CD4-positive, alpha-beta T cell (primary cell): ENCODE measurements around the gene SRRD. TPM values are rescaled to one million over a fixed set of nuclear protein-coding genes. Genes with fewer than 3 reads are reported as not detected.

ENCODE experiments used
- ATAC-seq: fragments of 200-7000 bp; cut with Tn5 transposase; one replicate; pipeline ENCODE4 v1.10.0; 2022; ENCODE audit warnings: mild to moderate bottlenecking; ENCODE audit not compliant: poor library complexity
- CTCF ChIA-PET: fragments of 350-600 bp; sonication (Branson Sonifier 250); formaldehyde crosslinking; loops from one replicate; lab custom pipeline; 2021; ENCODE audit warnings: antibody characterized with exemption, inconsistent platforms; lab: Charles Lee
- POLR2A ChIA-PET: fragments of 350-600 bp; sonication (Branson Sonifier 250); formaldehyde crosslinking; loops from one replicate; lab custom pipeline; 2021; ENCODE audit warnings: antibody characterized with exemption, inconsistent platforms; lab: Charles Lee
- DNase-seq, 14 experiments: peaks; one replicate each; pipeline ENCODE4 v3.0.0-alpha.2; 2013 to 2020; ENCODE audit warnings: mixed read lengths in 2 of 14
- H3K27ac ChIP-seq, 2 donors: one replicate each; pipeline versions ENCODE4 v1.5.1 to v1.7.0; 2013; ENCODE audit warnings: low read length in 2 of 2, low read depth in 1 of 2, mild to moderate bottlenecking in 1 of 2
- H3K27me3 ChIP-seq, 2 experiments: 1 replicate in 1 of 2; 2 replicates in 1 of 2; pipeline versions ENCODE4 v1.6.1 to v1.7.0; 2013; ENCODE audit warnings: low read length in 2 of 2, control low read depth in 1 of 2, mild to moderate bottlenecking in 1 of 2, moderate library complexity in 1 of 2; ENCODE audit not compliant: insufficient read depth in 2 of 2, control insufficient read depth in 1 of 2
- H3K36me3 ChIP-seq: one replicate; pipeline ENCODE4 v1.6.1; 2013; ENCODE audit warnings: low read length, control low read depth; ENCODE audit not compliant: insufficient read depth
- H3K4me1 ChIP-seq: one replicate; pipeline ENCODE4 v1.6.1; 2013; ENCODE audit warnings: low read length, control low read depth; ENCODE audit not compliant: insufficient read depth
- H3K4me3 ChIP-seq: one replicate; pipeline ENCODE4 v1.5.1; 2013; ENCODE audit warnings: mild to moderate bottlenecking, low read length, moderate library complexity
- H3K9me3 ChIP-seq, 2 experiments: 1 replicate in 1 of 2; 2 replicates in 1 of 2; pipeline versions ENCODE4 v1.6.1 to v1.7.0; 2013; ENCODE audit warnings: low read length in 2 of 2, mild to moderate bottlenecking in 2 of 2, control low read depth in 1 of 2, moderate library complexity in 1 of 2; ENCODE audit not compliant: control insufficient read depth in 1 of 2, insufficient read depth in 1 of 2
- H3K27ac Mint-ChIP-seq: one replicate; pipeline ENCODE4 v1.8.0; 2020; ENCODE audit warnings: mixed read lengths
- H3K27me3 Mint-ChIP-seq: one replicate; pipeline ENCODE4 v1.8.0; 2021; ENCODE audit warnings: mixed read lengths
- H3K36me3 Mint-ChIP-seq: one replicate; pipeline ENCODE4 v1.8.0; 2021; ENCODE audit warnings: low read depth, mixed read lengths
- H3K4me1 Mint-ChIP-seq: one replicate; pipeline ENCODE4 v1.8.0; 2021; ENCODE audit warnings: low read depth, mixed read lengths
- H3K4me3 Mint-ChIP-seq: one replicate; pipeline ENCODE4 v1.8.0; 2020; ENCODE audit warnings: mild to moderate bottlenecking, mixed read lengths
- H3K9me3 Mint-ChIP-seq: one replicate; pipeline ENCODE4 v1.8.0; 2020; ENCODE audit warnings: mixed read lengths
- CTCF ChIP-seq: fragments of 200-600 bp; IDR thresholded peaks from one replicate; pipeline ENCODE4 v1.8.0; 2022; ENCODE audit warnings: antibody characterized with exemption, mild to moderate bottlenecking
- intact Hi-C, 2 experiments: fragments of 100-400 bp; cut with DNase I in 1 of 2; cut with micrococcal nuclease in 1 of 2; formaldehyde crosslinking; loops; one replicate each; pipeline versions ENCODE4 v1.15.1 to v1.9.0; 2023 to 2025; cut with DNase I, micrococcal nuclease
- total RNA-seq, 174 experiments: library from RNA in 2 of 174; stranded (reverse) in 2 of 174; gene quantifications; one replicate each; pipeline ENCODE4 v1.2.3 and lab custom pipeline; 2021 to 2026

SRRD gene
- total RNA-seq, 2 experiments from 2014 or later, result 25.8 to 27.2 TPM

GRCh38 chr22:26450453-26451185 lies 33.1 kb upstream of the SRRD start:
- intact Hi-C loops, result no loop called here
- H3K4me1 Mint-ChIP-seq, result no peaks in the 10 kb centered on the region
- H3K9me3 ChIP-seq, result no peaks in the 10 kb centered on the region
- POLR2A ChIA-PET, result no interaction called here
- H3K9me3 Mint-ChIP-seq, result no peaks in the 10 kb centered on the region
- CTCF ChIA-PET, result no interaction called here
- no peak overlapping the region for H3K27ac Mint-ChIP-seq
- ATAC-seq (no peak), DNase-seq (no peak)
- no peak overlapping the region for H3K4me3 Mint-ChIP-seq
- H3K4me1 ChIP-seq, result no peaks in the 10 kb centered on the region
- H3K4me3 ChIP-seq, result no peak overlapping the region
- peaks cover 38% of the 10 kb centered on the region for H3K36me3 ChIP-seq
- no peaks in the 10 kb centered on the region for H3K27me3 Mint-ChIP-seq
- no peak for TF ChIP-seq CTCF
- H3K36me3 Mint-ChIP-seq, result peaks cover 55% of the 10 kb centered on the region
- no peak overlapping the region for H3K27ac ChIP-seq
- no peaks in the 10 kb centered on the region for H3K27me3 ChIP-seq

- H3K27me3 Mint-ChIP-seq, result no peaks in the 10 kb centered on the region
- no peaks in the 10 kb centered on the region for H3K4me1 ChIP-seq
- H3K4me3 ChIP-seq, result no peak overlapping the region
- DNase-seq (no peak), ATAC-seq (no peak)
- H3K36me3 ChIP-seq, result peaks cover 45% of the 10 kb centered on the region
- intact Hi-C loops, result no loop called here
- TF ChIP-seq CTCF, result no peak
- no peaks in the 10 kb centered on the region for H3K9me3 Mint-ChIP-seq
- H3K9me3 ChIP-seq, result no peaks in the 10 kb centered on the region
- no peak overlapping the region for H3K27ac Mint-ChIP-seq
- no peaks in the 10 kb centered on the region for H3K4me1 Mint-ChIP-seq
- ChIA-PET CTCF (interaction anchor here (1.3 kb wide), 1 partner anchor 8 kb away, joined by 3 read pairs; no protein-coding TSS in a partner anchor), POLR2A (interaction anchor here (0.8 kb wide), 1 partner anchor 31 kb away, joined by 4 read pairs; the partner anchor contains the start of genes HPS4 and SRRD)
- H3K27me3 ChIP-seq, result no peaks in the 10 kb centered on the region
- H3K27ac ChIP-seq, result no peak overlapping the region
- H3K4me3 Mint-ChIP-seq, result no peak overlapping the region
- peaks cover 73% of the 10 kb centered on the region for H3K36me3 Mint-ChIP-seq
Measured at GRCh38 chr22:26452236-26453016, 31.3 kb upstream of the SRRD start.

- no peaks in the 10 kb centered on the region for H3K27me3 Mint-ChIP-seq
- no peaks in the 10 kb centered on the region for H3K4me1 Mint-ChIP-seq
- POLR2A ChIA-PET, result no interaction called here
Measured at GRCh38 chr22:26453216-26453615, 30.5 kb upstream of the SRRD start.

More at GRCh38 chr22:26453216-26453615, 30.5 kb upstream of the SRRD start:
- CTCF ChIA-PET, result no interaction called here
- Histone ChIP-seq H3K36me3 (peaks cover 53% of the 10 kb centered on the region), H3K4me3 (no peak overlapping the region), H3K9me3 (no peaks in the 10 kb centered on the region), H3K27ac (no peak overlapping the region), H3K27me3 (no peaks in the 10 kb centered on the region), H3K4me1 (no peaks in the 10 kb centered on the region)
- H3K36me3 Mint-ChIP-seq, result peaks cover 78% of the 10 kb centered on the region
- no peak overlapping the region for H3K27ac Mint-ChIP-seq
- intact Hi-C loops, result no loop called here
- no peak for ATAC-seq
- H3K9me3 Mint-ChIP-seq, result no peaks in the 10 kb centered on the region
- no peak for DNase-seq
- TF ChIP-seq CTCF, result no peak
- H3K4me3 Mint-ChIP-seq, result no peak overlapping the region
